GM19023 (cell line): ENCODE data around the gene SERPINF2.
"Not testable (repeated sequence)": the region's sequence is repeated elsewhere in the genome, so short reads cannot be mapped to it uniquely, and the experiment has no call there.

Experiments used
- ATAC-seq: cut with Tn5 transposase; IDR thresholded peaks from one replicate; pipeline ENCODE4 v1.9.1; 2021; ENCODE audit warnings: mild to moderate bottlenecking, moderate library complexity; ENCODE audit not compliant: unreplicated experiment

The SERPINF2 gene

DNA sequence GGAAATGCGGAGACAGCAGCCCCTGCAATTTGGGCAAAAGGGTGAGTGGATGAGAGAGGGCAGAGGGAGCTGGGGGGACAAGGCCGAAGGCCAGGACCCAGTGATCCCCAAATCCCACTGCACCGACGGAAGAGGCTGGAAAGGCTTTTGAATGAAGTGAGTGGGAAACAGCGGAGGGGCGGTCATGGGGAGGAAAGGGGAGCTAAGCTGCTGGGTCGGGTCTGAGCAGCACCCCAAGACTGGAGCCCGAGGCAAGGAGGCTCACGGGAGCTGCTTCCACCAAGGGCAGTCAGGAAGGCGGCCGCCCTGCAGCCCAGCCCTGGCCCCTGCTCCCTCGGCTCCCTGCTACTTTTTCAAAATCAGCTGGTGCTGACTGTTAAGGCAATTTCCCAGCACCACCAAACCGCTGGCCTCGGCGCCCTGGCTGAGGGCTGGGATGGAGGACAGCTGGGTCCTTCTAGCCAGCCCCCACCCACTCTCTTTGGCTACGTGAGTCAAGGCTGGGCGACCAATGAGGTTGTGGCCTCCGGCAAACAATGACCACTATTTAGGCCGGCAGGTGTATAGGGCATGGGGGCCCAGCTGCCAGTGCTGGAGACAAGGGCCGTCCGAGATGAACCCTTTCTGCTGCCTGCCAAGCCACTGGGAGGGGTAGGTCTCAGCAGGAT, 19.7 kb downstream of the SERPINF2 start:
- ATAC-seq = no peak

DNA sequence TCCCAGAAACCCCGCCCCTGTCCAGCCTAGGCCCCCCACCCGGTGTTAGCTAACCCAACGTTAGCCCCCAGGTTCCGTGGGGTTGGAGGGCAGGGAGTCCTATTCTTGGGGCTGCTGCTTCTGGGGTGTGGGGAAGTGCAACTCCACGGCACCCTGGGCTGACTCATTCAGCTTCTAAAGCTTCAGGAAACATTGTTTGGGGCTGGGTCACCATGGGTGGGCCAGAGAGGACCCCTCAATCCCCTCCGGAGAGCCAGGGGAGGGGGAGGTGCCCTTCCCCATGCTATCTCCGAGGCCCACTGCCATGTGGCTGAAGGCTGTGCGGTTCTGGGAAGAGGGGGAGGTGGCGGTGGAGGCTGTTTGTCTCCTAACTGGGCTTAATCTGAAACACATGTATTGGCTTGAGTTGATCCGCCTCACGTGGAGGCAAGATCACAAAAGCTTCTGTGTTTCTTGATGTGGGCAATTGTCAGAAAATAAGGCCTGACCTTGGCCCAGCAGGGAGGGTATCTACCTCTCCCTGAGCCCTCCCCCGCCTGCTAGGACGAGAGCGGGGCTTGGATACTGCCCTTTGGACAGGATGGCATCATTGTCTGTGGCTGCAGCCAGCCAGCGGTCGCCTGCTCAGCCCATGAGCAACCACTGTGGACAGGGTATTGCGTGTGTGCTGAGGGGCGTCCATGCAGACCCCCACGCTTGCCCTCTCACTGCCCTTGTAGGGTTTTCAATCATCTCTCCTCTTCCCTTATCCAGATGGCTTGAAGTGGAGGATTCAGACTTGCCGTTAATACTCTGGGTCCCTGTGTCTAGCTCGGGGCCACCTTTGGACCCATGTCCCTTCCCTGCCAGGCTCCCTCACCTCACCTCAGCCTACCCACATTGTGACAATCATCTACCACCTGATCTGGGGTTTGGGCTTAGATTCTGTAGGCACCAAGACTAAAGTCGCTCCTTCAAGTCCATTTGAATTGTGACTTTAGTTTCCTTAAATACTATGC, 20.5 kb downstream of the SERPINF2 start:
- ATAC-seq = no peak

DNA sequence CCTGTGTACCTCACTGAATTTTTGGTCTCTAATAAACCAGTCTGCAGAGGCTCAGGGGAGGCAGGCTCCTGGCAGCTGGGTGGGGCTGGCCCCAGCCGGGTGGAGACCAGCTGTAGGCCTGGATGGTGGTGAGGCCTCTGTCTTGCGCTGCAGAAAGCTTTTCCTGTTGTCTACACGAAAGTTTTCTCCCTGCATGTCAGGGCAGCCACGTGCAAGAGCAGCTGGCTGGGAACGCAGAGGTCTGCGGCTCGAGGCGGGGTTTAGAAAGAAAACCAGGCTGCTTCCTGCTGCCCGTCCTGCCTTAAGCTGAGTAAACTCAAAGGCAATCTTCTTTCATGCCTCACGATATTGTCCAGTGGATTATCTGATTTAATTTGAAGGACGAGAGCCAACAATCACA, 21.6 kb downstream of the SERPINF2 start:
- ATAC-seq = no peak

DNA sequence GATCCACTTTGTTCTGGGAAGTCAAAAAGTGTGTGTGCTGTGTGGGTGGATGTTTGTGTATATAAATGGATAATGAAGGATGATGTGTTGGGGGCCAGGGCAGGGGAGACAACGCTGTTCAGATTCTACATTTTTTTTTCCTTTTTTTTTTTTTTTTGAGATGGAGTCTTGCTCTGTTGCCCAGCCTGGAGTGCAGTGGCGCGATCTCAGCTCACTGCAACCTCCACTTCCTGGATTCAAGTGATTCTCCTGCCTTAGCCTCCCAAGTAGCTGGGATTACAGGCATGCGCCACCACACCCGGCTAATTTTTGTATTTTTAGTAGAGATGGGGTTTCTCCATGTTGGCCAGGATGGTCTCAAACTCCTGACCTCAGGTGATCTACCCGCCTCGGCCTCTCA, 22.0 kb downstream of the SERPINF2 start:
- not testable (repeated sequence) for ATAC-seq

DNA sequence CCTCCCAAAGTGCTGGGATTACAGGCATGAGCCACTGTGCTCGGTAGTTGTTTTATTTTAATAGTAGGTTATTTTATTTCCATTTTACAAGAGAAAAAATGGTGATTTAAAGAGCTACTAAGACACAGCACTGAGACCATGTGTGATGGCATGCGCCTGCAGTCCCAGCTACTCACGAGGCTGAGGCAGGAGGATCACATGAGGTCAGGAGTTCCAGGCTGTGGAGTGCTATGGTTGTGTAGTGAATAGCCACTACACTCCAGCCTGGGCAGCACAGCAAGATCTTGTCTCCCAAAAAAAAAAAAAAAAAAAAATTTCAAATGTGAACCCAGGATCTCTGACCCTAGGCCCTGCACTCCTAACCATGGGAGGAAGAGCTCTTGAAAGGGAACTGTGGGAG, 22.9 kb downstream of the SERPINF2 start:
- ATAC-seq = no peak

DNA sequence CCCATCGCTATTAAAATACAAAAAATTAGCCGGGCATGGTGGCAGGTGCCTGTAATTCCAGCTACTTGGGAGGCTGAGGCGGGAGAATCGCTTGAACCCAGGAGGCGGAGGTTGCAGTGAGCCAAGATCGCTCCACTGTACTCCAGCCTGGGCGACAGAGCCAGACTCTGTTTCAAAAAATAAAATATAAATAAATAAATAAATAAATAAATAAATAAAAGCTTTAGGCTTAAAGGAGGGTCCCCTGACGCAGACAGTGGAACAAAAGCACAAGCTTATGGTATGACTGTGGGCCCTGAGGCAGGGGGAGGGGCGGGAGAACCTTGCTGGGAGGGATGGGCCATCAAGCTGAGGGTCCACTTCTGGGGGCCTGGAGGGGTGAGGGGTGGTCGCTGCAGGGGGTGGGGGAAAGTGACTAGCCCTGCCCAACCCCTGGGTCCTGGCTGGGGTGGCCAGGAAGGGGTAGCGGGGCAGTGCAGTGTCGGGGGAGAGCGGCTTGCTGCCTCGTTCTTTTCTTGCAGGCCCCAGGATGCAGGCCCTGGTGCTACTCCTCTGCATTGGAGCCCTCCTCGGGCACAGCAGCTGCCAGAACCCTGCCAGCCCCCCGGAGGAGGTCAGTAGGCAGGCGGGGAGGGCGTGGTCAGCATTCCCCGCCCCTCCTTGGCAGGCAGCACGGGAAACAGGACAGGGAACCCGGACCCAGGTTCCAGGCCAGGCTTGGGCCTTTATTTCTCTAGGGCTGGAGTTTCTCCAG, 23.9 kb downstream of the SERPINF2 start:
- no peak for ATAC-seq

DNA sequence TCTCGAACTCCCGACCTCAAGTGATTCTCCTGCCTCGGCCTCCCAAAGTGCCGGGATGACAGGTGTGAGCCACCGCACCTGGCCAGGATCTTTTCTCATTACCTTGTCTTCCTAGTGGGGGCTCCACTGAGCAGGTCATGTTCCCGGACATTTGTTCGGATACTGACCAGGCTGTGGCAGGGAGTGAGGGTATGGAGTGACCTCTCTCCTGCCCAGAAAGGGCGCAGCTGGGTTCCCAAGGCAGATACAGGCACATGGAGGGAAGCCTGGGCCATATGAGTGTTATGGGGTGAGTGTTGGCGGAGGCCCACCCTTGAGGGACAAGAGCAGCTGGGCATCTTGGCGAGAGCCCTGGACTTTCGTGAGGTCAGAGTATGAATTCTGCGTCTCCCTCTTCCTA, 24.7 kb downstream of the SERPINF2 start:
- no peak for ATAC-seq

DNA sequence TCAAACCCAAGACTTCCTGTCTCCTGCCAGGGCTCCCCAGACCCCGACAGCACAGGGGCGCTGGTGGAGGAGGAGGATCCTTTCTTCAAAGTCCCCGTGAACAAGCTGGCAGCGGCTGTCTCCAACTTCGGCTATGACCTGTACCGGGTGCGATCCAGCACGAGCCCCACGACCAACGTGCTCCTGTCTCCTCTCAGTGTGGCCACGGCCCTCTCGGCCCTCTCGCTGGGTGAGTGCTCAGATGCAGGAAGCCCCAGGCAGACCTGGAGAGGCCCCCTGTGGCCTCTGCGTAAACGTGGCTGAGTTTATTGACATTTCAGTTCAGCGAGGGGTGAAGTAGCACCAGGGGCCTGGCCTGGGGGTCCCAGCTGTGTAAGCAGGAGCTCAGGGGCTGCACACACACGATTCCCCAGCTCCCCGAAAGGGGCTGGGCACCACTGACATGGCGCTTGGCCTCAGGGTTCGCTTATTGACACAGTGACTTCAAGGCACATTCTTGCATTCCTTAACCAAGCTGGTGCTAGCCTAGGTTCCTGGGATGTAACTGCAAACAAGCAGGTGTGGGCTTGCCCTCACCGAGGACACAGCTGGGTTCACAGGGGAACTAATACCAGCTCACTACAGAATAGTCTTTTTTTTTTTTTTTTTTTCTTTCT, 27.3 kb downstream of the SERPINF2 start:
- no peak for ATAC-seq

DNA sequence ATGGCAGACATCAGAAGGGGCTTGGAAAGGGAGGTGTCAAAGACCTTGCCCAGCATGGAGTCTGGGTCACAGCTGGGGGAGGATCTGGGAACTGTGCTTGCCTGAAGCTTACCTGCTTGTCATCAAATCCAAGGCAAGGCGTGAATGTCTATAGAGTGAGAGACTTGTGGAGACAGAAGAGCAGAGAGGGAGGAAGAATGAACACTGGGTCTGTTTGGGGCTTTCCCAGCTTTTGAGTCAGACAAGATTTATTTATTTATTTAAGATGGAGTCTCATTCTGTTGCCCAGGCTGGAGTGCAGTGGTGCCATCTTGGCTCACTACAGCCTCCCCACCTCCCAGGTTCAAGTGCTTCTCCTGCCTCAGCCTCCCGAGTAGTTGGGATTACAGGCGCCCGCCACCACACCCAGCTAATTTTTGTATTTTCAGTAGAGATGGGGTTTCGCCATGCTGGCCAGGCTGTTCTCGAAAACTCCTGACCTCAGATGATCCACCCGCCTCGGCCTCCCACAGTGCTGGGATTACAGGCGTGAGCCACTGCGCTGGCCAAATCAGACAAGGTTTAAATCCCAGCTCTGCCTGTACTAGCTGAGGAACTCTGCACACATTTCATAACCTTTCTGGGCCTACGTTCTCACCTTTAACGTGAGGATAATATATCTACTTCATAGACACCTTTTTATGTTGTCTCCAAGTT, 30.5 kb downstream of the SERPINF2 start:
- not testable (repeated sequence) for ATAC-seq

DNA sequence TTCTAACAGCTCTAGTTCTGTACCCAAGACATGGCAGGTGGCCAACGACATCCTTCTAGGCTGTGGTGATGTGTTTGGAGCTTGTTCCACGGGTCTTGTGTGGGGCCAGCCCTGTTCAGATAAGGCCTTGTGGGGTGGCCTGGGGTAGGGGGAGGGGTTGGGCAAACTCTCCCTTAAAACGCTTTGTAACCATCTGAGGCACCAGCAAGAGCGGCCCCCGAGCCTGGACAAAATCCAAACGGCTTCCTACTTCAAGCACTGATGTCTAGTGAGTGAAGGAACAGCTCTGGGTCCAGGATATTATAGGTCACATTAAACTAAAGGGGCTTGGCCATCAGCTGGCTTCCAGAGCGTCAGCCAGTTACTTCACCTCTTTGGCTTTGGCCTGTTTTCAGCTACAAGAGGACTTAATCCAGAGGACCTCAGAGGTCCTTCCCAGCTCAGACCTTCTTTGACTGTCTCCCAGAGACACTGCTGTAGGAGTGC, 31.1 kb downstream of the SERPINF2 start:
- no peak for ATAC-seq

DNA sequence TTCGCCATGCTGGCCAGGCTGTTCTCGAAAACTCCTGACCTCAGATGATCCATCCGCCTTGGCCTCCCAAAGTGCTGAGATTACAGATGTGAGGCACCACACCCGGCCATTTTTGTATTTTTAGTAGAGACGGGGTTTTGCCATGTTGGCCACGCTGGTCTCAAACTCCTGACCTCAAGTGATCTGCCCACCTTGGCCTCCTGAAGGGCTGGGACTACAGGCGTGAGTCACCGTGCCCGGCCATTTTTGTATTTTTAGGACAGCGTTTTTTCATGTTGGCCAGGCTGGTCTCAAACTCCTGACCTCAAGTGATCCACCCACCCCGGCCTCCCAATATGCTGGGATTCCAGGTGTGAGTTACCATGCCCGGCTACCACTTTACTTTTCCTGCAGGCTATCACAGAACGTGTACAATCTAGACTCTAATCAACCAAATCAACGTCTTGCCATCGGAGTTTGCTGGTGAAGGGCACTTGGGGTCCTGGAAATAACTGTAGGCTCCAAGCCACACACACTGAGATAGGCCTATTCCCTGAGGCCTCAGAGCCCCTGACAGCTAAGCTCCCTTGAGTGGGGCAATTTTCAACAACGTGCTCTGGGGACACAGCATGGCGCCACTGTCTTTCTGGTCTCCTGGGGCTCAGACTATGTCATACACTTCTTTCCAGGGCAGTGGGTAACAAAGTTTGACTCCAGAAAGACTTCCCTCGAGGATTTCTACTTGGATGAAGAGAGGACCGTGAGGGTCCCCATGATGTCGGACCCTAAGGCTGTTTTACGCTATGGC, 31.9 kb downstream of the SERPINF2 start:
- ATAC-seq = no peak

DNA sequence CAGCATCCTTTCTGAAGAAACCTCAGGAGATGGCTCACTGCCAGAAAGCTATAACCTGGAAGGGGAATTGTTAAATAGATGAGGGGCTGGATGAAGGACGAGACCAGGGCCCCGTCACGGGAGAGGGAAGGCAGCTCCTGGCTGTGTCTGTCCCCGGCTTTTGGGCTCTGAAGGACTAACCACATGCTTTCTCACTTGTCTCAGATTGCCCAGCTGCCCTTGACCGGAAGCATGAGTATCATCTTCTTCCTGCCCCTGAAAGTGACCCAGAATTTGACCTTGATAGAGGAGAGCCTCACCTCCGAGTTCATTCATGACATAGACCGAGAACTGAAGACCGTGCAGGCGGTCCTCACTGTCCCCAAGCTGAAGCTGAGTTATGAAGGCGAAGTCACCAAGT, 33.7 kb downstream of the SERPINF2 start:
- ATAC-seq = no peak

DNA sequence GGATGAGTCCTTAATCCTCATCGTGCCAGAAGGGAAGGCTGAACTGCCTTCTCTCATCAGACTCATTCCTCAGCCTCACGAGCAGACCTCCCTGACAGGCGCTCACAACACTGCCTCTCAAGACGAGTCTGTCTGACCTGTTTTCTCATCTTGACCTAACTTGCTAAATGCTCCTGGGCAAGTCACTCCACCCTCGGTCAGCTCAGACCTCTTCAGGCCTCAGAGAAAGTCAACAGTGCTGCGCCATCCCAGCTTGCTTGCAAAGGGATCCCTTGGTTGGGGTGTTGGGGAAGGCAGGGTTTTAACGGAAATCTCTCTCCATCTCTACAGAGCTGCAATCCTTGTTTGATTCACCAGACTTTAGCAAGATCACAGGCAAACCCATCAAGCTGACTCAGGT, 34.2 kb downstream of the SERPINF2 start:
- no peak for ATAC-seq

DNA sequence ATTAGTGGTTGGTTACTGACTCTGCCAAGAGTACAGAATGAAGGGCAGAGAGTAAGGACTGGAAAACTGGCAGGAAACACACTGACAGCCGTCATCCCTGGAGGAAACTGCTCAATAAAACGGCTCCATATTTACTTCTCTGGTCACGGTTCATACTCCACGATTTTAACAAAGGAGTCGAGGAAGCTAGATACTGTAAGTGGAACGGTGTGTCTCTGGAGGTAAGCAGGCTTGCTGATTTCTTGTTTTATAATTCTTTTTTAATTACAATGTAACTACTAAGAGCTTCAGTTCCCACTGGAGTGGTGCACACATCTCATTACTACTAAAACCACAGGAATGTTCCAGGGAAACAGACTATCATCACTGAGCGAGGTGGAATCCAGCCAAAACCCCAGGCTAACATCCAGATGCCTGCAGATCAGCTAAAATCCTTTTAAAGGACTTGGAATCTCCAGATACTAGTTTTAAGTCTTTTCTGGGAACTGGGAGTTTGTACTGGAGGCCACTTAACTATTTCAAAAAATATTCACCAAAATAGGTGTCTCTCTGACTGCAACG, 37.0 kb downstream of the SERPINF2 start:
- no peak for ATAC-seq

DNA sequence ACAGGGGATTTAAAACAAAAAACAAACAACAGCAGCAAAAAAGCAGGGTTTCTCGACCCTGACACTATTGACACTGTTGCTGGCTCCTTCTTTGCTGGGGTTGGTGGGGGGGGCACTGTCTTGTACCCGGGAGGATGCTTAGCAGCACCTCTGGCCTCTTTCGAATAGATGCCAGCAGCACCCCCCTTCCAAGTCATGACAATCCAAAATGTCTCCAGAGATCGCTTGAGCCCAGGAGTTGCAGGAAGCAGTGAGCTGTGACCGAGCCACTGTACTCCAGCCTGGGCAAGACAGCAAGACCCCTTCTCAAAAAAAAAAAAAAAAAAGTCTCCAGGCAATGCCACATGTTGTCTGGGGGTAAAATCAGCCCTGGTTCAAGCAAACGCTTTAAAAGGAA, 39.5 kb downstream of the SERPINF2 start:
- no peak for ATAC-seq

DNA sequence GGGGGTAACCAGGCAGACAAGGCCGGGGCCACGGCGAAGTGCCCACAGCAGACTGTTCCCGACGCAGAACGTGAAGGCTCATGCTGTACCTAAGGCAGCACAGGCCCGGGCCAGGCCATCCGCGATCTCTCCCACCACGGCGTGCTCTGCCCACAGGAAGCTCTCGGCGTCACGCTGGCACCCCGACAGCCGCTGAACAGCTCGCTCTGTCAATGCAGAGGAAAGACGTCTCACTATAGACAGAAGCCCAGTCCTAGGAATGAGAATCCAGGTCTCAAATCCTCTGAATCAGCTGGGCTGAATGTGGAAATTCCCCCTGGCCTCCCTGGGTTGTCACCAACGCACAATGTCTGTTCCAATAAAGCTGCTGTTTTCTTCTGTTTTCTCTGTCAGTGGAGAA, 40.6 kb downstream of the SERPINF2 start:
- ATAC-seq = no peak

DNA sequence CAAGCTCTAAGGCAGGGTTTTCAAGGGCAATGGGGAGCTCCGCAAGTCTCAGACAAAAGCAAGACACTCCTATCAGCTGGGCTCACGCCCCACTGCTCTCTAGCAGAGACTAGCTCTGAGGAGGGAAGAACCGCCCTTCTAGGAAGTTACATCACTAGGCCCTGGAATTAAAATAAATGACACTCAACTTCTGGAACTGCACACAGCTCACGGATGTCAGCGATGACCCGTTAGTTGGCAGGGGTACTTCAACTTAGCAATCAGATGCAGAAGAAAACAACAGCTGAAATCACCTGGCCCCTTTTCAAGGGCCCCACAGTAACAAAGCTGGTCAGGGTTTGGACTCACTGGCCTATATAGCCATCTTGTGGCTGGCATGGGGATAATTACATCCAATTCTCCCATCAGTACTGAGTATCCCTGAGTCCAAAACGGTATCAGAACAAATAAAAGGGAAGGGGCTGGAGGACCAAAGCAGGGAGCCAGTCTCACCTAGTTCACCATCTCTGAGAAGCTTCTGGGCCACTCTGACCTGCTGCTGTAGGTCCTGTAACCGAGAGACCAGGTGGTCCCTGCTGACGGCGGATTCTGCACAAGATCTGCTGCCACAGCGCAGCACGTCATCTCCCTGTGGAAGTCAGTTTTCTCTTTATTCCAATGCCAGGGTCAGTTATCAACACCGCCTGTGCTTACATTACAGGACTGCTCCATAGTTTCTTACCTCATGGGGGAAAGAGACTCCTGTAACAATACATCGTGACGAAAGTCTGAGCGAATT, 41.4 kb downstream of the SERPINF2 start:
- no peak for ATAC-seq

DNA sequence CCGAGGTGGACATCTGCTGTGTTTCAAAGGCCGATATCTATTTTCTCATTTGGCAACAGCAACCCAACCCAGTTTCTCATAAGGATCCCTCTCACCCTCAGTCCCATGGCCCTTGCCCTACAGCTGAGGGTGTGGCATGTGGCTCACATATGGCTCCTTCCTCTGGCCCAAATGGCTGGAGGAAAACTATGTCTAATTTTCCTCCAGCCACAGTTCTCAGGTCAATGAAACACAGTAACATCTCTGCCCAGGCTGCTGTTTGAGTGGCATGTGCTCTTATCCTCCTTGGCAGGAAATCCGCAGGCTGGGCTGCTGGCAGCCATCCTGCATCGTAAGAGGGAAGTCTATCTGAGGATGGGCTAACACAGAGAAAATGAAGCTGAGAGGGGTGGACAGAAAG, 43.3 kb downstream of the SERPINF2 start:
- ATAC-seq = no peak
